ENCODE results near the gene ZSCAN29. TPM values are rescaled to one million over a fixed set of nuclear protein-coding genes. Genes with fewer than 3 reads are reported as not detected.

ZSCAN29 gene
- total RNA-seq, 5 donors from 2014 or later (not counting 1 experiment from before 2014, with no cell fraction given) = 16.6 to 38.3 (median 32.2) TPM

DNA sequence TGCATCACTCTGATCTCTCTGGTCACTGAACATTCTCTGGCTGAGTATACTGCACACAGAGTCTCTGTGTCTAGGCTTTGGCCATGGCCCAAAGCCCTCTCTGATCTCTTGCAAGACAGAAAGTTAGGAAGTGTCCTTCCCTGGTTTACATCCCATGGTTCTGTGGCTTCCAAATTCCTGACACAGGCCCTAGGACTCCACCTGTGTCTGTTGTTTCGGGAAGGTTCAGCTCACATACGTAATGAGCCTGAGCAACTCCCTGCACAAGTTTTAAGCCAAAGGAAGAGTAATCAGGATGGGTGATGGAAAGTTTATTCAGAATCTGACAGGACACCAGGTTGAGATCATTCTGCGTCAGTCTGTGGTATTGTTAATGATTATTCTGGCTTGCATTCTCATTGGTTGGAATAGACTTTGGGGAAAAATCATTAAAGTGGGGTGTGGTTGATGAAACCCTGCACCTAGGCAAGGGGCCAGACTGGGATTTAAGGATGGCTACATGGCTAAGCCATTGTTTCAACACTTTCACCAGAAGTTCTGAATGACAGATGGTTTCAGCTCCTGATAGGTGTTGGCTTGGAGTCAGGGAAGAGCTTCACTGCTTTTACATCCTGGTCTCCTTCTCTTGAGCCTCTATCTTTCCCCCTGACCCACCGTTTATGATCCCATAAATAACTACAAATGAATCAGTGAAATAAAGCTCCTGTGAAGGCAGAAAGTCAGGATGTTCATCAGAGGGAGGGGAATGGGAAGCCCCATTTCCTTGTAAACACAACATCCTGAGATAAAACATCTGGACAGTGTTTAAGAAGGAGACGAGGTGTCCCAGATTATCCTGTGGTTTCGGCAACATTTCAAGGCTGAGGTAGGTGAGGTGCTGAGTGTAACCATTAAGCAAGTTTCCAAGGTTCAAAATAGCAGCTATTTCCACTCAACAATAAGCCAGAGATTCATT lies 54.5 kb downstream of the ZSCAN29 start:
- H3K9me3 Mint-ChIP-seq = no peaks in the 10 kb centered on the region
- Histone ChIP-seq H3K27me3 (replicated peaks in 1 of 2; ENCODE audit: control insufficient read depth in 2 of 2, extremely low read depth in 1 of 2, insufficient read depth in 2 of 2, low read length in 1 of 2) (peaks cover 0 to 7% of the 10 kb centered on the region in 2 experiments), H3K4me3 (ENCODE audit: control insufficient read depth in 1 of 2, extremely low read depth in 1 of 2, low read length in 1 of 2) (no peak overlapping the region), H3K27ac (ENCODE audit: low read length) (no peak overlapping the region), H3K9me3 (no peaks in the 10 kb centered on the region), H3K36me3 (ENCODE audit: control insufficient read depth in 2 of 2, extremely low read depth in 1 of 2, insufficient read depth in 1 of 2, low read length in 1 of 2) (no peaks in the 10 kb centered on the region), H3K4me1 (ENCODE audit: control insufficient read depth in 1 of 2, extremely low read depth in 1 of 2, insufficient read depth in 2 of 2, low read length in 2 of 2) (no peaks in the 10 kb centered on the region)
- H3K4me1 Mint-ChIP-seq = no peaks in the 10 kb centered on the region
- H3K4me3 Mint-ChIP-seq = no peak overlapping the region
- ChIA-PET CTCF (interaction anchor here (0.5 kb wide), 2 partner anchors 41 to 426 kb away, joined by 3 to 5 read pairs; no protein-coding TSS in a partner anchor), POLR2A (interaction anchor here in 1 of 2 donors (0.6 kb wide), 1 partner anchor 391 kb away, joined by 6 read pairs; no protein-coding TSS in a partner anchor)
- ATAC-seq (replicated peaks in 1 of 4) = no peak
- WGBS (ENCODE audit: insufficient coverage) = 94% methylated on average over 3 of the region's 6 CpGs
- peaks cover 28 to 29% of the 10 kb centered on the region in 2 donors for H3K27me3 Mint-ChIP-seq
- DNase-seq = no peak
- H3K27ac Mint-ChIP-seq = no peak overlapping the region
- H3K36me3 Mint-ChIP-seq = no peaks in the 10 kb centered on the region

DNA sequence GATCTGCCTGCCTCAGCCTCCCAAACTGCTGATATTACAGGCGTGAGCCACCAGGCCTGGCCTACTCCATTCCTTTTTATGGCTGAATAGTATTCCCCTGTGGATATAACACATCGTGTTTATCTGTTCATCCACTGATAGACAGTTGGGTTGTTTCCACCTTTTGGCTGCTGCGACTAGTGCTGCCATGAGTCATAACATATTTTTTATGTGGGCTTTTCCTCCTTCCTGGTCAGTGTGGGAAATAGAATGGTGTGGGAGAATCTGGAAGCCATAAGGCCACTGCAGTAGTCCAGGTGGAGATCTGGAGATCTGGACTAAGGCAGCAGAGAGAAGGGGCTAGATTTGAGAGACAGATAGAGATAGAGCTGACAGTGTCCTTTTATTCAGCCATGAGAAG lies 56.7 kb downstream of the ZSCAN29 start:
- no peaks in the 10 kb centered on the region for H3K36me3 ChIP-seq (ENCODE audit: control insufficient read depth in 2 of 2, extremely low read depth in 1 of 2, insufficient read depth in 1 of 2, low read length in 1 of 2)
- H3K27me3 Mint-ChIP-seq = peaks cover 34 to 40% of the 10 kb centered on the region in 2 donors

DNA sequence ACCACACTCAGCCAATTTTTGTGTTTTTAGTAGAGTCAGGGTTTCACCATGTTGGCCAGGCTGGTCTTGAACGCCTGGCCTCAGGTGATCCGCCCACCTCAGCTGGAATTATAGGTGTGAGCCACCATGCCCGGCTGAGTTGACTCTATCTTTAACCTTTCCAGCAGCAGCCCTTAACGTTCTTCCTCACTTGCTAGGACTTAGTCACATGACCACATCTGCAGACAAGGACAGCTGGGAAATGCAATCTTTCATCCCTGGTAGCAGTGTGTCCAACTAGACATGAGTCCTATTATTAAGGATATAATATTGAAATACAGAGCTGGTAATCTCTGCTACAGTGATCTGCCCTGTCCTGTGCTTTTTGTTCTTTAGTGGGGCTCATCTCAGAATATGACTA lies 58.5 kb downstream of the ZSCAN29 start:
- peaks cover 0 to 7% of the 10 kb centered on the region in 2 experiments for H3K27me3 ChIP-seq (replicated peaks in 1 of 2; ENCODE audit: control insufficient read depth in 2 of 2, extremely low read depth in 1 of 2, insufficient read depth in 2 of 2, low read length in 1 of 2)

More for the DNA sequence above, 56.7 kb downstream of the ZSCAN29 start:
- no peaks in the 10 kb centered on the region for H3K9me3 ChIP-seq
- no peak overlapping the region for H3K4me3 Mint-ChIP-seq
- no peaks in the 10 kb centered on the region for H3K4me1 ChIP-seq (ENCODE audit: control insufficient read depth in 1 of 2, extremely low read depth in 1 of 2, insufficient read depth in 2 of 2, low read length in 2 of 2)
- H3K27ac Mint-ChIP-seq = no peak overlapping the region
- H3K36me3 Mint-ChIP-seq = no peaks in the 10 kb centered on the region
- H3K27ac ChIP-seq (ENCODE audit: low read length) = no peak overlapping the region
- no peaks in the 10 kb centered on the region for H3K4me1 Mint-ChIP-seq
- H3K9me3 Mint-ChIP-seq = no peaks in the 10 kb centered on the region
- H3K27me3 ChIP-seq (replicated peaks in 1 of 2; ENCODE audit: control insufficient read depth in 2 of 2, extremely low read depth in 1 of 2, insufficient read depth in 2 of 2, low read length in 1 of 2) = peaks cover 0 to 4% of the 10 kb centered on the region in 2 experiments
- WGBS (ENCODE audit: insufficient coverage) = 59% methylated on average over 3 of the region's 3 CpGs
- H3K4me3 ChIP-seq (ENCODE audit: control insufficient read depth in 1 of 2, extremely low read depth in 1 of 2, low read length in 1 of 2) = no peak overlapping the region
- ATAC-seq (replicated peaks in 1 of 4) (no peak), DNase-seq (no peak)
- ChIA-PET POLR2A (no interaction called here), CTCF (no interaction called here)

More for the DNA sequence above, 58.5 kb downstream of the ZSCAN29 start:
- H3K4me3 ChIP-seq (ENCODE audit: control insufficient read depth in 1 of 2, extremely low read depth in 1 of 2, low read length in 1 of 2) = no peak overlapping the region
- Mint-ChIP-seq H3K36me3 (no peaks in the 10 kb centered on the region), H3K27ac (no peak overlapping the region), H3K9me3 (no peaks in the 10 kb centered on the region), H3K4me1 (no peaks in the 10 kb centered on the region), H3K4me3 (no peak overlapping the region), H3K27me3 (peaks cover 37 to 46% of the 10 kb centered on the region in 2 donors)
- CTCF ChIA-PET = interaction anchor here (0.6 to 1.1 kb wide), 2 partner anchors 86 to 566 kb away, joined by 3 to 4 read pairs; no protein-coding TSS in a partner anchor
- 89% methylated on average over 3 of the region's 4 CpGs for WGBS (ENCODE audit: insufficient coverage)
- POLR2A ChIA-PET = interaction anchor here in 1 of 2 donors (0.6 kb wide), 1 partner anchor 9 kb away, joined by 6 read pairs; no protein-coding TSS in a partner anchor
- ATAC-seq (replicated peaks in 1 of 4) = no peak
- H3K27ac ChIP-seq (ENCODE audit: low read length) = no peak overlapping the region
- H3K4me1 ChIP-seq (ENCODE audit: control insufficient read depth in 1 of 2, extremely low read depth in 1 of 2, insufficient read depth in 2 of 2, low read length in 2 of 2) = no peaks in the 10 kb centered on the region
- no peaks in the 10 kb centered on the region for H3K36me3 ChIP-seq (ENCODE audit: control insufficient read depth in 2 of 2, extremely low read depth in 1 of 2, insufficient read depth in 1 of 2, low read length in 1 of 2)
- no peaks in the 10 kb centered on the region for H3K9me3 ChIP-seq
- no peak for DNase-seq

Other genes with a start within 250 kb of the ZSCAN29 start
- gene TMEM62, start 237.5 kb downstream of the ZSCAN29 start, total RNA-seq = 10 to 100 TPM; 14.8 to 20.2 (median 16.4) TPM
- gene CCNDBP1, start 185.6 kb downstream of the ZSCAN29 start, total RNA-seq = 100 to 1,000 TPM in 3 of 5 donors, 10 to 100 TPM in 2; 91.3 to 103 (median 102) TPM
- gene EPB42, start 150.0 kb downstream of the ZSCAN29 start, total RNA-seq = not detected
- not detected for gene TGM5, start 104.1 kb downstream of the ZSCAN29 start, total RNA-seq
- gene TGM7, start 68.8 kb downstream of the ZSCAN29 start, total RNA-seq = not detected
- 10 to 100 TPM in 3 of 5 donors, 1 to 10 TPM in 2; 9.3 to 13.6 (median 10.7) TPM for gene LCMT2, start 40.5 kb downstream of the ZSCAN29 start, total RNA-seq
- gene TUBGCP4, start 58 bp upstream of the ZSCAN29 start, total RNA-seq = 10 to 100 TPM; 10.4 to 24.3 (median 21.3) TPM
- gene TP53BP1, start 122.1 kb upstream of the ZSCAN29 start, total RNA-seq = 10 to 100 TPM; 26.8 to 41.8 (median 35.1) TPM
- 1 to 10 TPM; 1.4 to 4.2 (median 2.3) TPM for gene MAP1A, start 146.6 kb upstream of the ZSCAN29 start, total RNA-seq
- gene PPIP5K1, start 219.2 kb upstream of the ZSCAN29 start, total RNA-seq = 10 to 100 TPM; 30.0 to 47.1 (median 39.1) TPM
- gene CKMT1B, start 223.0 kb upstream of the ZSCAN29 start, total RNA-seq = not detected
- gene STRC, start 247.8 kb upstream of the ZSCAN29 start, total RNA-seq = 1 to 10 TPM in 4 of 5 donors, under 1 TPM in 1; 0.85 to 3.8 (median 2.1) TPM